Lower leg skin (tissue), 3 donors: ENCODE results near the gene SPATC1L.

Experiments used
- POLR2A ChIP-seq, 2 donors: fragments of 450-650 bp; IDR thresholded peaks; one replicate each; pipeline ENCODE4 v1.6.1; 2016 to 2017; ENCODE audit warnings: antibody characterized with exemption in 2 of 2, mild to moderate bottlenecking in 1 of 2, moderate library complexity in 1 of 2
- TF ChIP-seq, protein P1 (sequence below), 3 donors: fragments of 450-650 bp; IDR thresholded peaks; one replicate each; pipeline ENCODE4 v1.5.1; 2016; ENCODE audit warnings: antibody characterized with exemption in 3 of 3, mild to moderate bottlenecking in 3 of 3, moderate library complexity in 2 of 3

GRCh38 chr21:46111857-46112724 lies 72.2 kb downstream of the SPATC1L start:
- TF ChIP-seq, protein P1, sequence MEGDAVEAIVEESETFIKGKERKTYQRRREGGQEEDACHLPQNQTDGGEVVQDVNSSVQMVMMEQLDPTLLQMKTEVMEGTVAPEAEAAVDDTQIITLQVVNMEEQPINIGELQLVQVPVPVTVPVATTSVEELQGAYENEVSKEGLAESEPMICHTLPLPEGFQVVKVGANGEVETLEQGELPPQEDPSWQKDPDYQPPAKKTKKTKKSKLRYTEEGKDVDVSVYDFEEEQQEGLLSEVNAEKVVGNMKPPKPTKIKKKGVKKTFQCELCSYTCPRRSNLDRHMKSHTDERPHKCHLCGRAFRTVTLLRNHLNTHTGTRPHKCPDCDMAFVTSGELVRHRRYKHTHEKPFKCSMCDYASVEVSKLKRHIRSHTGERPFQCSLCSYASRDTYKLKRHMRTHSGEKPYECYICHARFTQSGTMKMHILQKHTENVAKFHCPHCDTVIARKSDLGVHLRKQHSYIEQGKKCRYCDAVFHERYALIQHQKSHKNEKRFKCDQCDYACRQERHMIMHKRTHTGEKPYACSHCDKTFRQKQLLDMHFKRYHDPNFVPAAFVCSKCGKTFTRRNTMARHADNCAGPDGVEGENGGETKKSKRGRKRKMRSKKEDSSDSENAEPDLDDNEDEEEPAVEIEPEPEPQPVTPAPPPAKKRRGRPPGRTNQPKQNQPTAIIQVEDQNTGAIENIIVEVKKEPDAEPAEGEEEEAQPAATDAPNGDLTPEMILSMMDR (IDR thresholded peaks at IDR 0.05), result no peak
- no peak for TF ChIP-seq POLR2A (IDR thresholded peaks at IDR 0.05)
